Measurements from ENCODE around the gene OR2Y1.

DNA sequence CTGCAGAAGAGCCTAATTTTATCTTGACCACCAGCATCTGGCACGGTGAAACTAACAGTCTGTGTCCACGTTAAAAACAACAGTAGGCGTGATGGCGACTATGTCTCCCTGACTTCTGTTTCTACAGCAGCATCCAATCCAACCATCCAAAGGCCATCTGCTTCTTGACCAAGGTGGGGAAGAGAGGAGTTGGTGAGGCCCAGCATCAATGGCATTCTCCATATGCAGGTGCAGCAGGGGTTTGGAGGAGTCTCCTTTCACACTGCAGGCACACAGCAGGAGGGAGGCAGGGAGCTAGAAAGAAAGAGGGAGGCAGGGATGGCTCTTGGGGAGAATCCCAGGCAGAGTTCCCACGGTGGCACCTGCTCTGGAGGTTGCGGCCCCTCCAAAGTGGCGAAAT, 35.8 kb upstream of the OR2Y1 start:
- no peak for TF ChIP-seq YY1 (IDR thresholded peaks at IDR 0.05; ENCODE audit: insufficient read depth, insufficient replicate concordance, low read depth, low read length)
- TF ChIP-seq KDM5A (IDR thresholded peaks at IDR 0.05; ENCODE audit: borderline replicate concordance, low read length), result no peak
- no peak for TF ChIP-seq PCBP1 (IDR thresholded peaks at IDR 0.05; ENCODE audit: borderline replicate concordance, low read depth, low read length)
- no peak for TF ChIP-seq KDM1A (CRISPR knock-in tag; IDR thresholded peaks at IDR 0.05)
- no peak for TF ChIP-seq POLR2AphosphoS5 (IDR thresholded peaks at IDR 0.05; ENCODE audit: low read depth, low read length)
- no peak for TF ChIP-seq HDAC2 (CRISPR knock-in tag; IDR thresholded peaks at IDR 0.05)
- no peak for TF ChIP-seq ZNF274 (CRISPR knock-in tag; IDR thresholded peaks at IDR 0.05)
- TF ChIP-seq ZNF660 (CRISPR knock-in tag; IDR thresholded peaks at IDR 0.05; ENCODE audit: borderline replicate concordance, low read depth), result no peak
- TF ChIP-seq, protein P1, sequence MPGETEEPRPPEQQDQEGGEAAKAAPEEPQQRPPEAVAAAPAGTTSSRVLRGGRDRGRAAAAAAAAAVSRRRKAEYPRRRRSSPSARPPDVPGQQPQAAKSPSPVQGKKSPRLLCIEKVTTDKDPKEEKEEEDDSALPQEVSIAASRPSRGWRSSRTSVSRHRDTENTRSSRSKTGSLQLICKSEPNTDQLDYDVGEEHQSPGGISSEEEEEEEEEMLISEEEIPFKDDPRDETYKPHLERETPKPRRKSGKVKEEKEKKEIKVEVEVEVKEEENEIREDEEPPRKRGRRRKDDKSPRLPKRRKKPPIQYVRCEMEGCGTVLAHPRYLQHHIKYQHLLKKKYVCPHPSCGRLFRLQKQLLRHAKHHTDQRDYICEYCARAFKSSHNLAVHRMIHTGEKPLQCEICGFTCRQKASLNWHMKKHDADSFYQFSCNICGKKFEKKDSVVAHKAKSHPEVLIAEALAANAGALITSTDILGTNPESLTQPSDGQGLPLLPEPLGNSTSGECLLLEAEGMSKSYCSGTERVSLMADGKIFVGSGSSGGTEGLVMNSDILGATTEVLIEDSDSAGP (CRISPR knock-in tag; IDR thresholded peaks at IDR 0.05; ENCODE audit: borderline replicate concordance), result no peak
- TF ChIP-seq NFE2L1 (CRISPR knock-in tag; IDR thresholded peaks at IDR 0.05; ENCODE audit: borderline replicate concordance), result no peak
- TF ChIP-seq CHD4 (IDR thresholded peaks at IDR 0.05; ENCODE audit: borderline replicate concordance, low read length), result no peak
- TF ChIP-seq POLR2A (IDR thresholded peaks at IDR 0.05; ENCODE audit: insufficient read depth in 1 of 2, low read depth in 2 of 2, low read length in 2 of 2), result no peak
- TF ChIP-seq BCLAF1 (IDR thresholded peaks at IDR 0.05), result no peak
- TF ChIP-seq, protein P2, sequence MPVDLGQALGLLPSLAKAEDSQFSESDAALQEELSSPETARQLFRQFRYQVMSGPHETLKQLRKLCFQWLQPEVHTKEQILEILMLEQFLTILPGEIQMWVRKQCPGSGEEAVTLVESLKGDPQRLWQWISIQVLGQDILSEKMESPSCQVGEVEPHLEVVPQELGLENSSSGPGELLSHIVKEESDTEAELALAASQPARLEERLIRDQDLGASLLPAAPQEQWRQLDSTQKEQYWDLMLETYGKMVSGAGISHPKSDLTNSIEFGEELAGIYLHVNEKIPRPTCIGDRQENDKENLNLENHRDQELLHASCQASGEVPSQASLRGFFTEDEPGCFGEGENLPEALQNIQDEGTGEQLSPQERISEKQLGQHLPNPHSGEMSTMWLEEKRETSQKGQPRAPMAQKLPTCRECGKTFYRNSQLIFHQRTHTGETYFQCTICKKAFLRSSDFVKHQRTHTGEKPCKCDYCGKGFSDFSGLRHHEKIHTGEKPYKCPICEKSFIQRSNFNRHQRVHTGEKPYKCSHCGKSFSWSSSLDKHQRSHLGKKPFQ (CRISPR knock-in tag; IDR thresholded peaks at IDR 0.05; ENCODE audit: insufficient replicate concordance), result no peak
